Middle frontal gyrus (tissue), 1 donor: ENCODE measurements around the gene KSR2.

Experiments
- DNase-seq: peaks from one replicate; pipeline ENCODE4 v3.0.0-alpha.2; 2015; ENCODE audit warnings: low spot score; ENCODE audit errors: extremely low spot score

KSR2 gene

DNA sequence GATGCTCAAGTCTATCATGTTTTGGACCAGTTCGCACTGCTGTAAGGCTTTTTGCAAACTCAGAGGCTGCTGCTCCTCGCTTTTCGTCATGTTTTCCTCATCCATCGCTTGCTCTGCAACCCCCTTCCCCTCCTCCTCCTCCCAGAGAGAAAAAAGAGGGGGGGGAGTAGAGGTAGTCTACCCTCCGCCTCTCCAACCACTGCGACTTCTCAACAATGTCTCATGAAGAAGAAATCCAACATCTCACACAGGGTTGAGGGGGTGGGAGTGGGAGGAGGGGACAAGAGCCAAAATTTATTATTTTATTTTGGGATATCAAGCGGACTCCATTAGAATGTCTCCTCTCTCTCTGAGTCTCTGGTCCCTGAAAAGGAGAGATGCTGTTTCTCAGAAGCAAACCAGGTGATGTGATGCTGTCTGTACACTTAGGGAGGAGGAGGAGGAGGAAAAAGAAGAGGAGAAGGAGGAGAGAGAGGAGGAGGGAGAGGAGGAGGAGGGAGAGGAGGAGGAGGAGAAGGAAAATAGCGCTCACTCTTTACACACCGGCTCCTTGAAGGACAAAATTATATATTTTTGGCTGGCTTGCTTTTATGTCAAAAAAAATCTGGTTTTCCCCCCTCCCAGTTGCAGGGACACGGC is 520 bp downstream of the KSR2 start:
- DNase-seq: no peak

DNA sequence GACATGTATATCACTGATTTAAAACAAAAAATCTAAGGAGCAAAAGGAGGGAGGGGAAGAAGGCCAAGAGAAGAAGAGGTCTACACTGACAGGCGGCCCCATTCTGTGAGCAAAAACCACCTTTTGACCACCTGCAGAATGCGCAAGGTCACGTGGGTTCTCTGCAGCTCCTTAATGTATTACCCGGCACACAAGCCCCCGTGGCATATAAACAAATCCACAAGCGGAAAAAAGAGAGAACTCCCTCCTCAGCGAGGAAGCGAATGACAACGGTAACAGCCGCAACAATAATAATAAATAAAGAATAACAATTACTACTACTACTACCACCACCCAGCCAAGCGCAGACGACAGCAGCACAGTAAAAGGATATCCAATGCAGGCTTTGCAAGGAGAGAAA is 1.3 kb downstream of the KSR2 start:
- no peak for DNase-seq

DNA sequence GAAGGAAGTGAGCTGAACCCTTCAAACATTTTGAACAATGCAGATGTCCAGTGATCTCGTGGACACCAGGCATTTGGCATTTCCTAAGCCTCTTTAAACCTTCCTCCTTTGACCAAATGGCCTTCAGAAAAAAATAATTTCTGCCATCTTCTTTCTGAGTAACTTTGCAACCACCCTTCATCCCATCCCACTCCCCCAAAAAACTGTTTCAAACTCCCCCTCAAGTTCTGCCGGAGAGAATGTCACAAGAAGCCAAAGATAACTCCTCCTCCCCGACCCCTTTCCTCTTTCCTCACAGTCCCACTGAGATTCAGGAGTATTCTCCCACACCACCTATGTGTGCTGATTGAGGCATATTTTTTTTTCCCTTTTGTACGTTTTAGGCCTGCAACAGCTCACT is 1.7 kb downstream of the KSR2 start:
- no peak for DNase-seq

DNA sequence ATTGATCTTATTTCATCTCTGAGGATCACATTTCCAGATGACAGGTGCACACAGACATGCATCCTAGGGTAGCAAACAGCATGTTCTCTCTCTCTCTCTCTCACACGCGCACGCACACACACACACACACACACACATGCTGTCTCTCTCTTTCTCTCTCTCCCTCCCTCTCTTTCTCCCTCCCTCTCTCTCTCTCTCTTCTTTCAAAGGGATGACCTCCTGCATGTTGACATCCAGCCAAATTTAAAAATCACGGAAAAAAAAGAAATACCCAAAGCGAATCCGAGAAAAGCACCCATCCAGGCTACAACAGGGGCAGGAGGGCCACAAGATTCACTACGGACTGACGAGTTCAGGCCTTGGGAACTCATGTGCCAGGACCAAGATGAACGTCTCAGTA is 2.3 kb downstream of the KSR2 start:
- no peak for DNase-seq

DNA sequence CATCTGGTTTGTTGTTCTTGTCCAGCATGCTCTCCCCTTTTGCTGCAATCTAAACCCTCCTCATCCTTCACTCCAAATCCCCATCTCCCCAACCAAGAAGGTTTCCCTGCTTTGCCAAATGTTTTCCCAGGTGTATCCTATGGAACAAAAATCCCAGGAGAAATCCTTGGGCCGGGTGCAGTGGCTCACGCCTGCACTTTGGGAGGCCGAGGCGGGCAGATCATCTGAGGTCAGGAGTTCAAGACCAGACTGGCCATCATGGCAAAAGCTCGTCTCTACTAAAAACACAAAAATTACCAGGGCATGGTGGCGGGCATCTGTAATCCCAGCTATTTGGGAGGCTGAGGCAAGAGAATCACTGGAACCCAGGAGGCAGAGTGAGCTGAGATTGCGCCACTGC is 5.0 kb downstream of the KSR2 start:
- DNase-seq: no peak

DNA sequence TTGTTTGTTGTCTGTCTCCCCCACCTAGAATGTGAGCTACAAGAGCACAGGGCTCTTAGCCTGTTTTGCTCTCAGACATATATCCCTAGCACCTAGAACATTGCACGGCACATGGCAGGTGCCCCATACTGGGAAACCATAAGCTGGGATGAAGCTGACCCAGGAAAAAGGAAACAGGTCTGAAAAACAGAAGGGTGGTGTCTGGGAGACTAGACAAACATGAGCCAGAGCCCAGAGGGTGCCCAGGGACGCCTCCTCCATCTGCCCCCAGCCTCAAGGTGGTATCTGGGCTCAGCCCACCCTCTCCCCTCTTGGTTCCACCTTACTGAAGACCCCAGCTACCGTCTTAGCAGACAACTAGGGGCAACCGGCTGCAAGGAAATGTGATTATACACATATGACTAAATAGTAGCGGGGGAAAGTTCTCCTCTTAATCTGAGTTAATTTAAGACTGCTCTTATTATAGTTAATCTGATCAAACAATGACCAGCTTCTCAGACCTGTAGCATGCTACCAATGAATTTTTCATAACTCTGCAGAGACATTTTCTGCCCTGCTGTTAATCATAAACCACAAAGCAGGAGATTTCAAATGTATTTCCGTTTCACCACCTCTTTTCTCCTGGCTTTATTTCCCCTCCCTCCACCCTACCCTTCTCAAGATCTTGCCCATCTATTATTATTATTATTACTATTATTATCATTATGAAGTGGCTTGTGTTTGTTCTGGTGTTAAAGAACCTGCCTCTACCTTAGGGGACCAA is 31.9 kb downstream of the KSR2 start:
- DNase-seq: no peak

DNA sequence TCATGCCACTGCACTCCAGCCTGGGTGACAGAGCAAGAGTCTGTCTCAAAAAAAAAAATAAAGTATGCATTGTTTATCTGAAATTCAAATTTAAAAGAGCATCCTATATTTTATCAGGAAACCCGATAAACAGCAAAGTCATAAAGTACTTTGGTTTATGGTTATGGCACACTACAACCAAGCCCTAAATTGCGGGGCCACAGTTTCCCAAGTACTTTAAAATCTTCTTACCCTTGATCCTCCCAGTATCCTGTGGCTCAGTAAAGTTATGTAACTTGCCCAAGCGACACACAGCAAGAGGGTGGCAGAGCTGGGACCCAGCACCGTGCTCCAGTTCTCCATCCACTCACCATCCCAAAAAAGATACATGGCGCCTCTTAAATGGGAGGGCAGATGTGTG is 35.2 kb downstream of the KSR2 start:
- no peak for DNase-seq

DNA sequence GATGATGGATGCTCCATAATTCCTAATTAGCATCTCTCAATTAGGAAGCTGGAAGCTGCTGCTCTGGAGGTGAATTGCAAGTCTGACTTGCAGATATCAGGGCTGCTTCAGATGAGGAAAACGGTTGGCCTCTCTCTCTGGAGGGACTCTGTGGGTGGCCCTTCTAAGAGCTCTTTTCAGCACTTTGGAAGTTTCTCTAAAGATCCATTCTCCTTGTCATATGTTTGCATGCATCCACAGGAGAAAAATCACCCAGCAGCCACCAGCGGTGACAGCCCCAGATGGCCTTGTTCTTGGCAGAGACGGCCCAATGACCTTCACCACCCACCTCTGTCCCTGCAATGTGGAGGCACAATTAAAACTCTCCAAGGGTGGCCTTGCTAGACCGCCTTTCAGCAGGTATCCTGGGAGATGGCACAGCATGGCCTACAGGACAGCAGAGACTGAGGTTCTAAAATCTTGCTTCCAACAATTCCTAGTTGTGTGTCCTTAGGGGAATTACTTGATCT is 42.3 kb downstream of the KSR2 start:
- DNase-seq: no peak

DNA sequence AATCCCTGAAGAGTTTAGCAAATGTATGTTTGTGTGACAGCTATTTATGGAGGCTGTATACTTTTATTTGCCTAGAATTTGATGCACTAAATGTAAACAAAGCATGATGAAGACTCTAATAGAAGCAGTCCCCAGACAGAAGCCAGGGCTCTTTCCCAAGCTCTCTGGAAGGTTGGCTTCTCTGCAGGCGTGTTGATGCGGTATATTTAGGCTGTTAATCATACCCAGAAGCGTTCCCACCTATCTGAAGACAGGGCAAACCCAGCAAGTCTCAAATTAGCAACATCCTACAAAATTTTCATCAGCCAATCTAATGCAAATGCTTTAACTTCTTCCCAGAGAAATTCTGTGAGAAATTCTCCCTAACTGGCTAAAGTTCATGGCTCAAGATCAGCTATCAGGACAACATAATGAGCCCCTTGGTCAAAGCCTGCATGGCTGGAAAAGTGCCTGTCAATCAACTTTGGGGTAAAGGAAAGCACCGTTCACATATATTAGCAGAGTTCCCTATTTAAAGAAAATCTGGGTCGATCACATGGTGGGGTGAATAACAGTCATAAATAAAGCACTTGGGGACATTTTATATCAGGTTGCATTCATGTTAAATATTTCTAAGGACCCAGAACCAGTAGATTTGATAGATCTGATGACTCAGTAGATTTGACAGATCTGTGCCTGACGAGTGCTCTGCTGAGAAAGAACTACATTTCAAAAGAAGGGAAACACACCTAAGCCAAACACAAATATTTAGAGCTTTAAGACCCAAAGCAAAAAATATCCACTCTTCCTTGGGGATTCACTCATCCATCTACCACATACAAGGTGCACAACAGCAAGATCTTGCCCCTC is 46.6 kb downstream of the KSR2 start:
- DNase-seq: no peak

DNA sequence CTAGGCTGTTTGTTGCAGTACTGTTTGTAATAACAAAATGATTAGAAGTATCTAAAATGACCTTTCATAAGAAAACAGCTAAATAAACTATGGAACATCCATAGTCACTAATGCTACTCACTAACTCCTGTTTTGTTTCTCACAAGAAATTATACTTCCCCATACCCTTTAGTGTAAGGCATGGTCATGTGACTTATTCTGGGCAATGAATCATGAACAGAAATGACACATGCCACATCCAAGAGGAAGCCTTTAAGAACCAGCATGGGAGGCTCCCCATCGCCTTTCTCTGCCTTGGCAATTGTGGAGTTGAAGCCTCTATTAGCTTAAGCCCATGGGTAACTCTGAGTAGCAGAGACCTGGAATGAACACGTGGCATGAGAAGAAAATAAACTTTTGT is 49.3 kb downstream of the KSR2 start:
- no peak for DNase-seq

DNA sequence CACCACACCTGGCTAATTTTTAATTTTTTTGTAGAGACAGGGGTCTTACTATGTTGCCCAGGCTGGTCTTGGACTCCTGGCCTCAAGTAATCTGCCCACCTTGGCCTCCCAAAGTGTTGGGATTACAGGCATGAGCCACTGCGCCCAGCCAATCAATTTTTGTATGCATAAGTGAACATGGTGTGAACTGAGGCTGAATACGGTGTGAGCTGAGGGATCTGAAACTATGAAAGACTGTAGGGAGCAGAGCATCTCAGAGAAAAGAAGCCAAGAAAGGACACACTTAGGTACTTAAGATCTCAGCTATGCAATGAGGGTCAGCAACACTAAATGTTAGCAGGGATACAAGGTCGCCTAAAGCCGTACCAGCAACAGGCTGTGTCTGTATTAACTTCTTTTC is 54.1 kb downstream of the KSR2 start:
- no peak for DNase-seq

DNA sequence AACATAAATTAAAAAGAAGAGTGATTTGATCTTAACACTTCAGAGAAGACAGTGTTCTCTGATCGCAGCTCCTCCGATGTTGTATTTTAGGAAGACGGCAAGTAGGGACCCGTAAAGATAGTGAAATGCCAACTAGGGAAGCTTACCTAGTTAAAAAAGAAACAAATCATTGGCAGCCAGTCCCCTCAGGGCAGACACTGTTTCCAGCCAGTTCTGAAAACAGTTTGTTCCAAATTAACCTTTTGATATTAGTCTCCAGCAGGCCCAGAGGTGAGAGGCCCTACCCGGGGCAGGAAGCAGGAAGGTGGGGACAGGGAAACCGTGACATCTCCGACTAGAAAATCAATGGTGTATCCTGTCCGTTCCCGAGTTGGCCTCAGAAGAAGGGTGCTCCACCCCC is 56.0 kb downstream of the KSR2 start:
- DNase-seq: no peak

DNA sequence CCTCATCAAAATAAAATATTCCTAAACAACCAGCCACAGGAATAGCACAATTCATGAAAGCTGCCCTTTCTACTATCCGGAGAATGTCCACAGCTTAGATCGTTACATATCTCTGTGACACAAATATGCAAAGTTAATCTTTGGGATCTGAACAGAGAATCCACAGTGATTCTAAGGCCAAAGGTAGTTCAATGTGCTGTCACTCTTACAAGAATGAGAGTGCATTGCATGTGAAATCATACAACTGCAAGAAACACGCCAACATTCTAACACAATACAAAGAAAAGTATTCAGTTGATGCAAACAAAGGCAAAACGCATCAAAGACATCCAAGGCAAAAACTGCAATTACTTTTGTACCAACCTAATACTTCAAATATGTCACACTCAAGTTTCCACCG is 60.4 kb downstream of the KSR2 start:
- no peak for DNase-seq

DNA sequence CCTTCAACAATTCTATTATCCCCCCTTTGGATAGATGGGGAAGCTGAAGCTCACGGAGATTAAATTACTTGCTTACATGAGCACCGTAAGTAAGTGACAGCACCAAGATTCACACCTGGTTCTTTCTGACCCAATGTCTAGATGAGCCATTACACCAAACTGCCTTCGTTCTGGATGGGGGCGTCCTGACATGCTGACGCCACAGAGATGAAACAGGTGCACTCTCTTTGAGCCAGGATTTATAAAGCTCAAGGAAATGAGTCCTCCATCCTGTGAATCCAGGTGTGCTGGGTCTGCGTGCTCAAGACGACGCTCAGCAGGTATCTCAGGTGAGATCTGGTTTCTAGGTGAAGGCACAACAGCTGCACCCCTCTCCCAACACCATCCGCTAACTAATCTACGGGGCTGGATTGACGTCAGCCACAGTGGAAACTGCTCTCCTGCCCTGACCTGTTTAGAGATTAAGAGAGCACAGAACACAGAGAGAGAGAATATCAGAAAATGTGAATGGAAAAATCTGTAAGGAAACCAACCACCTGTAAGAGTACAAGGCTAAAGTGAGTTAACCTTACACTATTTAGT is 61.6 kb downstream of the KSR2 start:
- DNase-seq: no peak

DNA sequence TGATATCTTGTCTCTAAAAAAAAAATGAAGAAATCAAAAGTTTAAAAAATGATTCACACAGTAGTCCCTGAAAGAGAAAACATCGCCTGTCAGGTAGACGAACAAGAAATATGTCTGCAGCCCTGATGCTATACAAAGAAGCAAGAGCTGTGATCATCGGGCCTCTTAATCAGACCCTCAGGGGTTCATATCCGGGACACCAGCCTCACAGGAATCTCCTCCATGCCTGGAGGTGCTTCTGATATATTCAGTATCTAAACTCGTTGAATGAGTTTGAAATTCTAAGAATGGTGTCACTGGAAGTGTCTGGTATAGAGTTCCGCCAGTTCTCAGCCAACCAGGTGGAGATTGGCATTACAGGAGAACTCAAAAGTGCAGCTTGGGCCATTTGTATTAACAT is 64.7 kb downstream of the KSR2 start:
- no peak for DNase-seq

DNA sequence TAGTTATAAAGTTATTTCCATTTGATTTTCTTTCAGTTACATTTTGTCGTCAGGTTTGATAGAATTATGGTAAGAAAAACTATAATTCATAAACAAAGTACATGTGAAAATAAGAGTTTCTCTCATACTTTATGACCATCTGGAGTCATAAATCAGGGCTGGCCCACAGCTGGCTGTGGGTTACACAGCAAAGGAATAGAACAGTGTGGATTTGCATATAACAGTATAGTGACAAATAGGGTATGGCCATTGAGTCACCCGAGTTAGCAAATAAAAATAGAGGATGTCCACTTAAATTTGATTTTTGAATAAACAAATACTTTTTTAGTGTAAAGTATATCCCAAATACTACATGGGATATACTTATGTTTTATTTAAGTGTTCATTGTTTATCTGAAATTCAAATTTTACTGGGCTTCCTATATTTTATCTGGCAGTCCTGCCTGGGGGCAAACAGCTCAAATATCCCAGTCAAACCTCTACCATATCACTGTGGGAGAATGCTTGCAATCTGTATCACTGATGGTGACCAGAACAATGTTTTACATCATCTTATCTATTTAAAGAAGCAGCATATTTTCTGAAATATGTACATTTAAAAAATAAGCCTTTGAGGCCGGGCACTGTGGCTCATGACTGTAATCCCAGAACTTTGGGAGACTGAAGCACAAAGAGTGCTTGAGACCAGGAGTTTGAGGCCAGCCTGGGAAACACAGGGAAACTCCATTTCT is 65.5 kb downstream of the KSR2 start:
- DNase-seq: no peak

DNA sequence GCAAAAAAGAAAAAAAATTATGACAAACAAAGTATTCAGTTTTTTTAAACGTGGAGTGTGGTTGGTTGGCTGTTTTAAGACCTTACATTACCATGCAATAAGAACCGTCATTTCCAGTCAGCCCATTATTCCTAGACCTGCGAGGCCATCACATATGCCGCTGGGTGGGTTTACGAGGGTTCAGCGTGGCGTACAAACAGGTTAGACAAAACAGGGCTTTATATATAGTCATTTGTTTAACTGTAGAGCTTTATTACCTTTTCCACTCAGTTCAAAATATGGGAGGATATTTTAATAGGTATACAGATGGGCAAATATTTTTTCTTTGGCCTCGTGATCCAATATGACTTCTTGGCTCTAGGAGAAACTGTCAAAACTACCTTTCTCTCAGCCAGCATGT is 67.2 kb downstream of the KSR2 start:
- DNase-seq: no peak

DNA sequence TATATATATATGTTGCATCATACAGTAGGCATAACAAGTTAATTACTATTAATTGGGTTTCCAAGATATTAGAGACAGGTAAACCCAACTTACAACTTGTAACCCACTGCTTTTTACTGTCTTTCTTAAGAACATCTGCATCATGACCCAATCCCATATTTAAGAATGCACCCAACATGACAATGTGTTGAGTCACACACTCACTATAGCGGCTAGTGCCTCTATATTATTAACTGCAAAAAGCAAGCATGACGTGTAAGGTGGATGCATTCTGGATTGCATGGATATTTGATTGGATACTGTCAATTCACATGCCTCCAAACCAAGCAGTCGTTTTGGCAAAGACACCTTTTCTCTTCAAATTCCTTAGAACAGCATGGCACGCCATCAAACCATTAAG is 68.2 kb downstream of the KSR2 start:
- DNase-seq: no peak

DNA sequence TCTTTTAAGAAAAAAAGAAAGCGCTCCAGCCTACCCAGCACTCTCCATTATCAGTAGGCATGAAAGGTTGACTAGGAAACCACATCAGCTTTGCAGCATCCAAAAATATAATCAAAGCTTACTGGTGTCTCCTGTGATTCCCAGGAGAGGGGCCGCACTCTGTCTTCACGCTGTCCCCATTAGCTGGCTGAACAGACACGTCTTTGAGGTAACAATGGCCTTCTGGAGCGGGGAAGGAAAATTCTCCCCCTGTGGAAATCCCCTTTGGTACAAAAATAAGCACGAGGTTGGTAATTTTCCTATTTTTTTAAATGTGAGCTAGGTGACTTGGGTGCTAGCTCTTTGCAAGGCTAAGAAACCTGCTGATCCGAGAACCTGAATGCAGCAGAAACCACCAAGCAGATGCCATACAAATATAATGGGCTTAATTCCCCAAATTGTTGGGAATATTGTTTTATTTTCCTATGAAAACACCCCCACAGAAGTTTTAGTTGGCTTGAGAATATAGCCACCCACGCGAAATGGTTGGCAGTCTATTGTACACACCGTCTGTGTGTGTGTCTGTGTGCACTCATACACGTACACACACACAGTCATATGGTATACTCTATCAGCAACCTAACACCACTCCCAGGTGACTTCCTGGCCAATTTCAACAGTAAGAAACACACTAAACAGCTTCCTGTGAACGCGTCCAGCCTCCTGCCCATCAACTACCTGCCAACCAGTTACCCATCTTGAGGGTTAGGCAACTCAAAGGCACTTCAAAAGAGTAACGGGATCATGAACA is 71.2 kb downstream of the KSR2 start:
- no peak for DNase-seq

DNA sequence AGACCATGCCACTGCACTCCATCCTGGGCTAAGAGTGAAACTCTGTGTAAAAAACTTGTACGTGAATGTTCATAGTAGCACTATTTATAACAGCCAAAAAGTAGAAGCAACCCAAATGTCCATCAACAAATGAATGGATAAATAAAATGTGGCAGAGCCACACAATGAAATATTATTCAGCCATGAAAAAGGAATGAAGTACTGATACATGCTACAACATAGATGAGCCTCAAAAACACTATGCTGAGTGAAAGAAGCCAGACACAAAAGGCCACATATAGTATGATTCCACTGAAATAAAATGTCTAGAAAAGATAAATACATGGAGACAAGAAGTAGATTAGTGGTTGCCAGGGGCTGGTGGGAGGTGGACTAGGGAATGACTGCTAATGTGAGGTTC is 72.8 kb downstream of the KSR2 start:
- no peak for DNase-seq
